Activated CD4-positive, alpha-beta T cell treated with anti-CD3 and anti-CD28 coated beads, Interleukin-2, amount 10 ng/mL, durations not matched to agents 7 days and 5 days (primary cell): Measurements from ENCODE around the gene UBE2Q2. TPM values are rescaled to one million over a fixed set of nuclear protein-coding genes. Genes with fewer than 3 reads are reported as not detected.
"Not testable (repeated sequence)": the region's sequence is repeated elsewhere in the genome, so short reads cannot be mapped to it uniquely, and the experiment has no call there.

Source experiments
- CTCF ChIA-PET: fragments of 350-600 bp; sonication (Branson Sonifier 250); formaldehyde crosslinking; loops from one replicate; lab custom pipeline; 2021; ENCODE audit warnings: antibody characterized with exemption; lab: Charles Lee
- POLR2A ChIA-PET: fragments of 350-600 bp; sonication (Branson Sonifier 250); formaldehyde crosslinking; loops from one replicate; lab custom pipeline; 2021; ENCODE audit warnings: antibody characterized with exemption; lab: Charles Lee
- DNase-seq: peaks from one replicate; pipeline ENCODE4 v3.0.0-alpha.2; 2020
- H3K27ac Mint-ChIP-seq: one replicate; pipeline ENCODE4 v1.8.0; 2021; ENCODE audit warnings: mild to moderate bottlenecking, moderate library complexity, mixed read lengths
- H3K27me3 Mint-ChIP-seq: one replicate; pipeline ENCODE4 v1.8.0; 2021; ENCODE audit warnings: mixed read lengths
- H3K36me3 Mint-ChIP-seq: one replicate; pipeline ENCODE4 v1.8.0; 2021; ENCODE audit warnings: low read depth, mixed read lengths
- H3K4me1 Mint-ChIP-seq: one replicate; pipeline ENCODE4 v1.8.0; 2021; ENCODE audit warnings: mixed read lengths
- H3K4me3 Mint-ChIP-seq: one replicate; pipeline ENCODE4 v1.8.0; 2021; ENCODE audit warnings: mild to moderate bottlenecking, moderate library complexity, mixed read lengths
- H3K9me3 Mint-ChIP-seq: one replicate; pipeline ENCODE4 v1.8.0; 2021; ENCODE audit warnings: mixed read lengths
- total RNA-seq, 2 experiments: library from RNA; stranded (reverse); gene quantifications; one replicate each; pipeline ENCODE4 v1.2.3, GENCODE V29; 2021

The UBE2Q2 gene
- total RNA-seq: 10 to 100 TPM; 35.6 to 40.3 TPM

- no peaks in the 10 kb centered on the region for H3K9me3 Mint-ChIP-seq
- CTCF ChIA-PET: interaction anchor here (0.5 to 3.7 kb wide), 5 partner anchors 10 to 23 kb away, joined by 3 to 9 read pairs (median 4); no protein-coding TSS in a partner anchor
- peak within 1 kb of the TSS; percentile 93 for H3K4me3 Mint-ChIP-seq
- peak; percentile 77 for DNase-seq
- POLR2A ChIA-PET: no interaction called here
- H3K27ac Mint-ChIP-seq: peak within 1 kb of the TSS; percentile 92
- H3K27me3 Mint-ChIP-seq: peaks cover 21% of the 10 kb centered on the region
- peaks cover 41% of the 10 kb centered on the region for H3K4me1 Mint-ChIP-seq
- peaks cover 30% of the 10 kb centered on the region for H3K36me3 Mint-ChIP-seq
Measured at GRCh38 chr15:75842722-75843677, at the start of gene UBE2Q2. Gene UBE2Q2, plus strand, starts transcription at chr15:75843447. Its CDS starts 220 bp downstream, at chr15:75843667.

GRCh38 chr15:75796321-75796720 is 46.9 kb upstream of the UBE2Q2 start:
- no peak for DNase-seq

GRCh38 chr15:75797146-75797545 is 46.1 kb upstream of the UBE2Q2 start:
- DNase-seq, H3K9me3 Mint-ChIP-seq, H3K36me3 Mint-ChIP-seq, H3K27ac Mint-ChIP-seq, POLR2A ChIA-PET, H3K4me1 Mint-ChIP-seq, CTCF ChIA-PET, H3K4me3 Mint-ChIP-seq: not testable (repeated sequence)
- H3K27me3 Mint-ChIP-seq: peaks cover 49% of the 10 kb centered on the region

More at GRCh38 chr15:75796321-75796720, 46.9 kb upstream of the UBE2Q2 start:
- H3K36me3 Mint-ChIP-seq: no peaks in the 10 kb centered on the region
- peaks cover 43% of the 10 kb centered on the region for H3K27me3 Mint-ChIP-seq
- no peak overlapping the region for H3K27ac Mint-ChIP-seq
- peaks cover under 1% of the 10 kb centered on the region for H3K4me1 Mint-ChIP-seq
- no peaks in the 10 kb centered on the region for H3K9me3 Mint-ChIP-seq
- ChIA-PET CTCF (no interaction called here), POLR2A (no interaction called here)
- no peak overlapping the region for H3K4me3 Mint-ChIP-seq

GRCh38 chr15:75799190-75799589 is 44.1 kb upstream of the UBE2Q2 start:
- H3K9me3 Mint-ChIP-seq: no peaks in the 10 kb centered on the region
- H3K27ac Mint-ChIP-seq: no peak overlapping the region
- peaks cover 10% of the 10 kb centered on the region for H3K4me1 Mint-ChIP-seq
- DNase-seq: no peak
- no peaks in the 10 kb centered on the region for H3K36me3 Mint-ChIP-seq
- H3K27me3 Mint-ChIP-seq: peaks cover 47% of the 10 kb centered on the region
- CTCF ChIA-PET: no interaction called here
- no peak overlapping the region for H3K4me3 Mint-ChIP-seq
- POLR2A ChIA-PET: no interaction called here

- POLR2A ChIA-PET, H3K36me3 Mint-ChIP-seq, H3K9me3 Mint-ChIP-seq, DNase-seq, H3K4me3 Mint-ChIP-seq, H3K27ac Mint-ChIP-seq: not testable (repeated sequence)
- Mint-ChIP-seq H3K27me3 (peaks cover 53% of the 10 kb centered on the region), H3K4me1 (peaks cover 10% of the 10 kb centered on the region)
- CTCF ChIA-PET: interaction anchor here (3.4 kb wide), 1 partner anchor 72 kb away, joined by 21 read pairs; no protein-coding TSS in a partner anchor
Measured at GRCh38 chr15:75800409-75800808, 42.8 kb upstream of the UBE2Q2 start.

GRCh38 chr15:75801859-75802593 is 41.2 kb upstream of the UBE2Q2 start:
- H3K27me3 Mint-ChIP-seq: peaks cover 59% of the 10 kb centered on the region
- peak; percentile 82 for DNase-seq
- CTCF ChIA-PET: interaction anchor here (0.6 to 3.4 kb wide), 14 partner anchors 8 to 255 kb away, joined by 3 to 21 read pairs (median 4); a partner anchor contains a TSS
- no peak overlapping the region for H3K27ac Mint-ChIP-seq
- peak overlapping the region; percentile 46 for H3K4me3 Mint-ChIP-seq
- peaks cover 10% of the 10 kb centered on the region for H3K4me1 Mint-ChIP-seq
- H3K36me3 Mint-ChIP-seq: no peaks in the 10 kb centered on the region
- POLR2A ChIA-PET: no interaction called here
- H3K9me3 Mint-ChIP-seq: no peaks in the 10 kb centered on the region

- H3K4me3 Mint-ChIP-seq, POLR2A ChIA-PET, H3K36me3 Mint-ChIP-seq, H3K4me1 Mint-ChIP-seq, H3K9me3 Mint-ChIP-seq, DNase-seq, H3K27ac Mint-ChIP-seq: not testable (repeated sequence)
- CTCF ChIA-PET: interaction anchor here (1.1 kb wide), 1 partner anchor 16 kb away, joined by 3 read pairs; no protein-coding TSS in a partner anchor
- H3K27me3 Mint-ChIP-seq: peaks cover 23% of the 10 kb centered on the region
Measured at GRCh38 chr15:75807486-75807885, 35.8 kb upstream of the UBE2Q2 start.

- H3K27me3 Mint-ChIP-seq: peaks cover 23% of the 10 kb centered on the region
- H3K4me3 Mint-ChIP-seq, H3K36me3 Mint-ChIP-seq, H3K4me1 Mint-ChIP-seq, H3K9me3 Mint-ChIP-seq, H3K27ac Mint-ChIP-seq, POLR2A ChIA-PET, DNase-seq: not testable (repeated sequence)
- CTCF ChIA-PET: interaction anchor here (1.1 to 2.3 kb wide), 2 partner anchors 16 to 21 kb away, joined by 3 to 7 read pairs; no protein-coding TSS in a partner anchor
Measured at GRCh38 chr15:75808009-75808408, 35.2 kb upstream of the UBE2Q2 start.

- DNase-seq: no peak
- no peak overlapping the region for H3K27ac Mint-ChIP-seq
Measured at GRCh38 chr15:75808563-75808962, 34.7 kb upstream of the UBE2Q2 start.

GRCh38 chr15:75809986-75810750 is 33.1 kb upstream of the UBE2Q2 start:
- POLR2A ChIA-PET: no interaction called here
- no peak for DNase-seq
- peaks cover 14% of the 10 kb centered on the region for H3K27me3 Mint-ChIP-seq
- H3K27ac Mint-ChIP-seq: no peak overlapping the region
- H3K36me3 Mint-ChIP-seq: no peaks in the 10 kb centered on the region
- H3K4me1 Mint-ChIP-seq: peaks cover 3% of the 10 kb centered on the region
- H3K9me3 Mint-ChIP-seq: no peaks in the 10 kb centered on the region
- CTCF ChIA-PET: interaction anchor here (0.7 to 2.3 kb wide), 6 partner anchors 8 to 329 kb away, joined by 3 to 7 read pairs (median 4); no protein-coding TSS in a partner anchor
- H3K4me3 Mint-ChIP-seq: no peak overlapping the region

More at GRCh38 chr15:75808563-75808962, 34.7 kb upstream of the UBE2Q2 start:
- CTCF ChIA-PET: interaction anchor here (1.6 to 2.3 kb wide), 2 partner anchors 13 to 20 kb away, joined by 6 to 7 read pairs; no protein-coding TSS in a partner anchor
- H3K36me3 Mint-ChIP-seq: no peaks in the 10 kb centered on the region
- POLR2A ChIA-PET: no interaction called here
- H3K27me3 Mint-ChIP-seq: peaks cover 23% of the 10 kb centered on the region
- H3K4me1 Mint-ChIP-seq: peaks cover 3% of the 10 kb centered on the region
- no peak overlapping the region for H3K4me3 Mint-ChIP-seq
- H3K9me3 Mint-ChIP-seq: no peaks in the 10 kb centered on the region

GRCh38 chr15:75810874-75811498 is 32.3 kb upstream of the UBE2Q2 start:
- H3K27ac Mint-ChIP-seq: no peak overlapping the region
- H3K27me3 Mint-ChIP-seq: peaks cover 7% of the 10 kb centered on the region
- CTCF ChIA-PET: interaction anchor here (1.0 to 1.4 kb wide), 3 partner anchors 8 to 26 kb away, joined by 3 read pairs; no protein-coding TSS in a partner anchor
- H3K9me3 Mint-ChIP-seq: no peaks in the 10 kb centered on the region
- peaks cover 8% of the 10 kb centered on the region for H3K4me1 Mint-ChIP-seq
- POLR2A ChIA-PET: no interaction called here
- no peak overlapping the region for H3K4me3 Mint-ChIP-seq
- no peaks in the 10 kb centered on the region for H3K36me3 Mint-ChIP-seq
- DNase-seq: no peak
